Rectal smooth muscle tissue (tissue), 1 donor: ENCODE data around the gene FBXL4.
A peak's percentile ranks its signal among the peaks of the same experiment; 100 is the strongest.

Source experiments
- H3K27ac ChIP-seq: one replicate; pipeline ENCODE4 v1.7.0; 2013; ENCODE audit warnings: low read depth, low read length, inconsistent platforms
- H3K27me3 ChIP-seq: one replicate; pipeline ENCODE4 v1.7.0; 2013; ENCODE audit warnings: low read length; ENCODE audit not compliant: control insufficient read depth, insufficient read depth
- H3K36me3 ChIP-seq: one replicate; pipeline ENCODE4 v1.7.0; 2013; ENCODE audit warnings: low read length; ENCODE audit not compliant: control insufficient read depth, insufficient read depth
- H3K4me1 ChIP-seq: one replicate; pipeline ENCODE4 v1.7.0; 2013; ENCODE audit warnings: low read length; ENCODE audit not compliant: control insufficient read depth, insufficient read depth
- H3K4me3 ChIP-seq: one replicate; pipeline ENCODE4 v1.7.0; 2013; ENCODE audit warnings: low read length
- H3K9ac ChIP-seq: one replicate; pipeline ENCODE4 v1.7.0; 2013; ENCODE audit warnings: low read length

The FBXL4 gene

GRCh38 chr6:98833057-98833306 is 114.8 kb downstream of the FBXL4 start:
- Histone ChIP-seq H3K36me3 (no peaks in the 10 kb centered on the region), H3K4me1 (peaks cover 10% of the 10 kb centered on the region), H3K27me3 (peaks cover 50% of the 10 kb centered on the region), H3K4me3 (peak overlapping the region; percentile 56), H3K9ac (no peak overlapping the region), H3K27ac (no peak overlapping the region)

GRCh38 chr6:98832284-98833056 is 115.3 kb downstream of the FBXL4 start:
- Histone ChIP-seq H3K27ac (no peak overlapping the region), H3K36me3 (no peaks in the 10 kb centered on the region), H3K4me1 (peaks cover 10% of the 10 kb centered on the region), H3K9ac (no peak overlapping the region), H3K4me3 (peak overlapping the region; percentile 56), H3K27me3 (peaks cover 55% of the 10 kb centered on the region)

- Histone ChIP-seq H3K4me1 (peaks cover 10% of the 10 kb centered on the region), H3K9ac (no peak overlapping the region), H3K4me3 (peak overlapping the region; percentile 56), H3K27ac (no peak overlapping the region), H3K27me3 (peaks cover 56% of the 10 kb centered on the region), H3K36me3 (no peaks in the 10 kb centered on the region)
These were observed 115.8 kb downstream of the FBXL4 start for GRCh38 chr6:98831959-98832283.

GRCh38 chr6:98831057-98831958 is 116.4 kb downstream of the FBXL4 start:
- Histone ChIP-seq H3K27me3 (peaks cover 53% of the 10 kb centered on the region), H3K27ac (no peak overlapping the region), H3K9ac (no peak overlapping the region), H3K4me1 (peaks cover 10% of the 10 kb centered on the region), H3K36me3 (no peaks in the 10 kb centered on the region), H3K4me3 (no peak overlapping the region)

GRCh38 chr6:98830146-98830545 is 117.6 kb downstream of the FBXL4 start:
- H3K27ac ChIP-seq = no peak overlapping the region
- peaks cover 51% of the 10 kb centered on the region for H3K27me3 ChIP-seq
- H3K4me1 ChIP-seq = peaks cover 10% of the 10 kb centered on the region
- no peaks in the 10 kb centered on the region for H3K36me3 ChIP-seq
- no peak overlapping the region for H3K4me3 ChIP-seq
- H3K9ac ChIP-seq = no peak overlapping the region

GRCh38 chr6:98828941-98829411 is 118.8 kb downstream of the FBXL4 start:
- H3K9ac ChIP-seq = no peak overlapping the region
- H3K27ac ChIP-seq = no peak overlapping the region
- H3K4me3 ChIP-seq = no peak overlapping the region
- no peaks in the 10 kb centered on the region for H3K36me3 ChIP-seq
- peaks cover 10% of the 10 kb centered on the region for H3K4me1 ChIP-seq
- peaks cover 54% of the 10 kb centered on the region for H3K27me3 ChIP-seq

- Histone ChIP-seq H3K27ac (no peak overlapping the region), H3K9ac (no peak overlapping the region), H3K4me1 (peaks cover 10% of the 10 kb centered on the region), H3K27me3 (peaks cover 55% of the 10 kb centered on the region), H3K36me3 (no peaks in the 10 kb centered on the region), H3K4me3 (no peak overlapping the region)
These were observed 119.4 kb downstream of the FBXL4 start for GRCh38 chr6:98828211-98828788.

GRCh38 chr6:98827295-98828159 is 120.2 kb downstream of the FBXL4 start:
- Histone ChIP-seq H3K4me3 (no peak overlapping the region), H3K9ac (no peak overlapping the region), H3K4me1 (peaks cover 5% of the 10 kb centered on the region), H3K27ac (no peak overlapping the region), H3K36me3 (no peaks in the 10 kb centered on the region), H3K27me3 (peaks cover 47% of the 10 kb centered on the region)

GRCh38 chr6:98825600-98826230 is 122.0 kb downstream of the FBXL4 start:
- Histone ChIP-seq H3K4me3 (no peak overlapping the region), H3K27ac (no peak overlapping the region), H3K9ac (no peak overlapping the region), H3K4me1 (no peaks in the 10 kb centered on the region), H3K27me3 (peaks cover 30% of the 10 kb centered on the region), H3K36me3 (no peaks in the 10 kb centered on the region)

GRCh38 chr6:98824902-98825599 is 122.7 kb downstream of the FBXL4 start:
- no peaks in the 10 kb centered on the region for H3K4me1 ChIP-seq
- no peaks in the 10 kb centered on the region for H3K36me3 ChIP-seq
- no peak overlapping the region for H3K9ac ChIP-seq
- no peak overlapping the region for H3K4me3 ChIP-seq
- H3K27me3 ChIP-seq = peaks cover 30% of the 10 kb centered on the region
- no peak overlapping the region for H3K27ac ChIP-seq

- Histone ChIP-seq H3K27me3 (peaks cover 30% of the 10 kb centered on the region), H3K27ac (no peak overlapping the region), H3K36me3 (no peaks in the 10 kb centered on the region), H3K9ac (no peak overlapping the region), H3K4me1 (no peaks in the 10 kb centered on the region), H3K4me3 (no peak overlapping the region)
These were observed 123.4 kb downstream of the FBXL4 start for GRCh38 chr6:98824162-98824901.
